Myocyte (in vitro differentiated cells): ENCODE data around the gene HOXA4. TPM values are rescaled to one million over a fixed set of nuclear protein-coding genes. Genes with fewer than 3 reads are reported as not detected.

ENCODE experiments used
- DNase-seq: peaks from one replicate; pipeline ENCODE4 v3.0.0-alpha.2; 2012; ENCODE audit warnings: low read depth
- total RNA-seq: library from RNA; depleted of rRNA; stranded (reverse); fragments of >200 nt; gene quantifications from 2 replicates; pipeline ENCODE4 v1.2.3, GENCODE V29; 2014

The HOXA4 gene
- total RNA-seq, 1 donor from 2014 or later = 5.0 TPM

DNA sequence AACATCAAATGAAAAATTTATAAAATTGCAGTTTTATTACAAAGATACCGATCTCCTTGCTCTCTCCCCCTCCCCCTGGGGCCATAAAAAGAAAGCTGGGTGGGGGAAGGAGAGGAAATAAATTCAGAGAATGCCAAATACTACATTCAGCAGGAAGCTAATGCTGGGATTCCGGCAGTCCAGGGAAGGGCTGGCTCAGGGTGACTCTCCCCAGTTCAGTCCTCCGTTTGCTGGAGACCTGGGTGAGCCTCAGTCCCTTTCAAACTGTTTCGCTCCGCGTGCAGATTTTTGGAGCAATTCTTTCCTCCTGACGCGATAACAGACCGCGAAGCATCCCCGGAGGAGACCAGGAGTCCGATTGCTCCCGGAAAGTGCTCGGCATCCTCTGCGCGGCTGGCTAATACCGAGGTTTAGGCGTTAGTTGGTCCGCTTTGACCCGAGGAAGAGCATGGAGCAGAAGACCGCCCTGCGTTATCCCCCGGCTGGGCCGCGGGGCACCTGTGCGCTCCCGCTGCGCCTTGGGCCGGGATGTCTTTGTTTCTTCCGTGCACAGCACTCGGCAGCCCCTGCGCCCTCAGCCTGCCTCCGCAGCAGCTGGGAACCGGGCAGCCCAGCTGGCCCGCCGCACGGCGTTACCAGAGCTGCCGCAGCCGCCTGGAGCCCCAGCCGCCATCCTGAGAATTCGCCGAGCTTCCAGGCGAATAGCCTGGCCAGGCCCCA is 24.2 kb downstream of the HOXA4 start:
- peak; percentile 89 for DNase-seq

- DNase-seq = no peak
Observed at GRCh38 chr7:27105301-27106031, 25.1 kb downstream of the HOXA4 start.

DNA sequence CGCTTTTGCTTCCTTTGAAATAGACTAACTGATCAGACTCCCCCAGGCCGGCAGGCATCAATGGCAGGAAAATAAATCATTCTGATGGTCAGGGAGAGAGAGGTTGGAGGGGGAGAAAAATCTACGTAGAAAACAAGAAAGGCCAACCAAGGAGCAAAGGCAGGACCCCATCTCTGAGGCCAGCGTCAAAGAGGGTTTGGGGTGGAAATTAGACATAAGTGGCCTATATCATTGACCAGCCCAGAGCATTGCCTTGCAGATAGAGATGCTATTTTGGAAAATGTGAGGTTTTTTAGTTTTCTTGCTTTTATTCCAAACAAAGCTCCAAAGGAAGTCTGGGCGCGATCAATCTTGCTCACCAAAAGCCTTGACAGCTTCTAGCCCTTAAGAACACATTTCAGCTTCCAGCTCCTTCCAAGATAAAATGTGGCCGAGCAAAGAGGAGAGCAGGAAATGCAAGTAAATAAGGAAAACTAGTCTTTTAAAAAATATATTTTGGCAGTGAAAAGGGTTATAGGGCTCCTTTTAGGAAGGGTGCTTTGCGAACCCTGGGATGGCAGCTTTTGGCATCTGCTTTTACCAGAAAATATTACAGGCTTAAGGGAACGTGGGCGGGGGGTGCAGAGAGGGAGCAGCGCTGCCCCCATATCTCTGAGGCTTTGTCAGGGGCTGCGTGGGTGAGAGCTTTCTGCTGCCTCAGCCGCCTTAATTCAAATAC is 26.1 kb downstream of the HOXA4 start:
- no peak for DNase-seq

DNA sequence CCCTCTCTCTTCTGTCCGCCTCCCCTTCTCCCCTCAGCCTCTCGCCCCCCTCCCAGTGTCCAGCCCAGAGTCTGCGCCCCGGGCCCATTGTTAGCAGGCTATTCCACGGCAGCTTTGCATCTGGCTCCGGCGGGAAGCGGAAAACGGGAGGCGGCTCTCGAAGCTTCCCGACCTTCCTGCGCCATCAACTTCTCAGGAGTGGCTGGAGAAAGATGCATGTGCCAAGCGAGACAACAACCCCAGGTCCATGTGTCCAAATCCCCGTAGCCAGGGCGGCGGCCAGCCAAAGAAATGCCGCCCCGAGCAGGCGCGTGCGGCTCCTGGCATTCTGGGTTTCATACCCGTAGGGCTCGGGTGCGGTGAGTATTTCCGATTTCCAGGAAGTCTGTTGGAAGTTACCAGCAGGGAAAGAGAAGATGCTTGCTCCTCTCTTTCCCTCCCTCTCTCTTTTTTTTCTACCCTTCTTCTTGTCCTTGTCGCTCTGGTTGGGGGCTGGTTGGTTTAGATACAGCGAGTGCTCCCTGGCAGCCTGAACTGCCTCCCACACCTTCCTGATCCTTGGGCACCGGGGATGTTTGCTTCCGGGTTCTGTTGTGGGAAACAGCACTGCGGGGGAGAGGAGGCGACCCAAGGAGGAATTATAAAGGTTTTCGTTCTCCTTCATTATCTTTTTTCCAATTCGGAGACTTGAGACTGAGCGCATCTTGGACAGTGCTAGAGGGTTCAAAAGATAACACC is 26.9 kb downstream of the HOXA4 start:
- no peak for DNase-seq

DNA sequence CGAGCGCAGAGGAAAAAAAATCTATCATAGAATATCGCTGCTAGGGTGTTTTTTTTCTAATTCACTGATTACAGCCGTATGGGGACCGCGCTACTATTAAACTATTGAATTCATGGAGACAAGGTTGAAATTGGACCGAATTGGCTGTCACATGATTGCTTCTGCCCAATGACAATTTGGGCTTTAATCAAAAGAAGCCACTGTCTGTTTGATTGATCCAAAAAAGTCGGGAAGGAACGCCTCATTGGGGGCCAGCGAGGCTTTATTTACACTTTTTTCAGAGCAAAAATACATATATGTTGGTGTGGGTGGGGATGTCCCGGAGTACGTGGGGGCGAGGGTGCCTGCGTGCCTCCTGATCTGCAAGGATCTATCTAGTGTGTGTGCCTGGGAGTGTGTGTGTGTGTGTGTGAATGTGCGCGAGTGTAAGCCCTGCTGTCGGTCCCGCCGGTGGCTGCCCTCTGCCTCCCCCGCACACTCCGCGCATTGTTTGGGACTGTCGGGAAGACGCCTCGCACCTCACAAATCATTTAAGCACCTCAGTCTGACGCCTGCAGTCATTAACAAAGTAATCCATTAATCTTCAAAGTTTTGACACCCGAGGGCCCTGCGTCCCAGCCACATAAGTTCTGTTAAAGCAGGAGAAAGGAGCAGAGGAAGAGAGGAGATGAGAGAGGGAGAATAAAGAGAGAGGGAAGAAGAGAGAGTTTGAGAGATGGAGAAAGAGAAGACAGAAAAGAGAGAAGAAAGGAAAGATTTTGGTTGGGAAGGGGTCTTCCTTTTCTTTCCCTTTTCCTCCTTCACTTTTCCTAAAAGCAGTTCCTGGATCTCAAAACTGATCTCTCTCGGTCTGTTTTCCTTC is 27.7 kb downstream of the HOXA4 start, which contains the start of gene HOXA2:
Gene HOXA2 (minus strand): TSS at position 103 of the 862 bp plus-strand sequence. CDS start 183 bp downstream, outside the sequence.
- DNase-seq = no peak

DNA sequence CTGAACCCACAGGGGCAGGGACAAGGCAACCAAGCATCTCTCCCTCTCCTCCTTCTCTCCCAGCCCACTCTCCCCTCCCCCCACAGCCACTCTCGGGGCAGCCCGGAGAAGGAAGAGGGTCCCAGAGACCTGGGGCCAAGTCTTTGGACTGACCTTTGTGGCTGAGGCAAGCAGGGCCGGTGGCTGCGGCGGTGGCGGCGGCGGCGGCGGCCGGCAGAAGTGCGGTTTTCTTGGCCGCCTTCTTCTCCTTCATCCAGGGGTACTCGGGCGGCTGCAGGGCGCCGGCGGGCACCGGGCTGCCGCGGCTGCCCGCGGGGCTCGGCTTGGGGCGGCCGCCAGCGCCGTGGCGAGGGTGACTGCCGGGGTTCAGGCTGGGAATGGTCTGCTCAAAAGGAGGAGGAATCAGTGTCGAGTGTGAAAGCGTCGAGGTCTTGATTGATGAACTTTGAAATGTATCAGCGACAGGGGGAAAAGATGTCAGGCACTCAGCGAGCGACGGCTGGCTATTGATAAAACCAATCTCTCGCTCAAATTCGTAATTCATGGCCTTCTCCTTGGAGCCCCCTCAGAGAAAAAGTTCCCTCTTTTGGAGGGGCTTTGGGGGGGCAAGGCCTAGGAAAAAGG is 28.5 kb downstream of the HOXA4 start:
- no peak for DNase-seq

DNA sequence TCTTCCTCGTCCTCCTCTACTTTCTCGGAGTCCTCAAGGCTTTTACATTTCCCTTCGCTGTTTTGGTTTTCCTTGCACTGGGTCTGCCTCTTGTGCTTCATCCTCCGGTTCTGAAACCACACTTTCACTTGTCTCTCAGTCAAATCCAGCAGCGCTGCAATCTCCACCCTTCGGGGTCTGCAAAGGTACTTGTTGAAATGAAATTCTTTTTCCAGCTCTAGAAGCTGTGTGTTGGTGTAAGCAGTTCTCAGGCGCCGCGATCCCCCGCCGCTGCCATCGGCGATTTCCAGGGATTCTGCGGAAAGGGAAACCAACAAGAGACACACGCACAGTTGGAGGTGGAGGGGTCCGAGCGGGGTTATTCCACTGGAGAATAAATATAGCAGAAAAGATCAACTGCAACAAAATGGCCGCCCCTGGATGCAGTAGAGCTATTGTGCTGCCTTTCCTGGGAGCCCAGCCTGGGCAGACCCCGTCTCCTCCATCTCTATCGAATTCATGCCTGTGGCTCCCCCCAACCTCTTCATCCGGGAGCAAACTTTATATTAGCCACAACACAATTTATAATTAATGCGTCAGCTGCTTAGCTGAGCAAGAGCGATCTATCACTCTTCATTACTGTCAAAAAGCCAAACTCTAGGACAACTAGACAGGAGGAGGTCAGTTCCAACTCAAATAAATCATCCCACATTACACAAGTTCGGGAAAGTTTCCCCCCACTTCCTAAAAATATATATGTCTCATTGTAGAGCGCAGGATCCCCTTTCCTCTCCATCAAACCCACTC is 29.2 kb downstream of the HOXA4 start:
- DNase-seq = no peak

DNA sequence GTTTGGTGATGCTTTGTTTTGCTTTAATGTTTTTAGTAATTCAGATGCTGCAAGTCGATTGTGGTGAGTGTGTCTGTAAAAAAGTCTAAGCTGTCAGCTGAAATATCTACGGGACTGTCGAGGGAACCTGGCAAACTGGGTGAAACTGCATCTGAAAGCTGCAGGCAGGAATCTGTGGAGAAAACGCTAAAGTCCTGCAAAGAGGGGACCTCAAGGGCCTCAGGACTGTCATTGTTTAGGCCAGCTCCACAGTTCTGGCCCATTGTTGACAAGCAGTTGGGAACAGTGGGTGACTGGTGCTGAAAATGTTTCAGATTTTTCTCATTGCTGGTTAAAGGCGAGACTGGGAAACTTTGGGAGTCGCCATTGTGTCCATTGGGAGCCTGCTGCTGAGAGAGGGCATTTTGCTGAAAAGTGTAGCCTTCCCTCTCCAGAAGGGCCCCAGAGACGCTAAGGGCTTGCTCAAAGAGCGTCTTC is 29.8 kb downstream of the HOXA4 start:
- no peak for DNase-seq

DNA sequence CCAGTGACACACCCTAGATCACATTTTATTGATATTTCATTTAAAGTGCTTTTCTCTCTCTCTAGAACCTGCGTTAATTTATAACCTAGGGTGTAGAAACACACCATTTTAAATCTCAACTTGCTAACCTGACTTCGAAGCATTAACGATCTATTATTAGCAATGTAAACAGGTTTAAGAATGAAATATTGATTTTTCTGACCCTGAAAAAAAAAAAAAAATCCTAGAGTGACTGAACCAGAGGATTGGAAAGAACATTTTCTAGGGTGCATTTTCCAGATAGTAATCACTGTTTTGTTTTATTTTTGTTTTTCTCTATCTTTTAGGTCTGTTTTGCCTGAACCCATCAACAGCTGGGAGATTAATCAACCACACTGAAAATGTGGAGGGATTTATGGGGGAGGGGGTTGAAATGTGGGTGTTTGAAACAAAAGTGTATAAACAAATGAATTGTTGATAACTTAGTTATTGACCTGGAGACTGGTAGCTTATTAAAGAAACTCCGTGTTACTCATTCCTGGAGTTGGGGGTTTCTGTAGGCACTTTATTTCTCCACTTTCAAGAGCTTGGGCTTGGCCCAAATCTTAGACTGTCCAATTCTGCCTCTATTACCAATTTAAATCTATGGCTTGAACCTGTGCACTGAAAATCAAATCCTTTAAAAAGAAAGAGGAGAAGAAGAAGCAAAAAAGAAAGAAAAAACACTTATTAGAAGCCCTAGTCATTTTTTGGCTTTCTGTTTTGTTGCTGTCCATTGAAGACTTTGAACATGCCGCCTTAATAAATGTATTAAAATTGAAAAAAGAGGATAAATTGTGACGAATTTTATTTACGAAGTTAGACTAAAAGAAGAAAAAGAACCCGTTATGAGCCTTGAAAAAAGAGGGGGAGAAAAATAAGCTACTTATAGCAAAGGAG is 30.8 kb downstream of the HOXA4 start:
- no peak for DNase-seq

DNA sequence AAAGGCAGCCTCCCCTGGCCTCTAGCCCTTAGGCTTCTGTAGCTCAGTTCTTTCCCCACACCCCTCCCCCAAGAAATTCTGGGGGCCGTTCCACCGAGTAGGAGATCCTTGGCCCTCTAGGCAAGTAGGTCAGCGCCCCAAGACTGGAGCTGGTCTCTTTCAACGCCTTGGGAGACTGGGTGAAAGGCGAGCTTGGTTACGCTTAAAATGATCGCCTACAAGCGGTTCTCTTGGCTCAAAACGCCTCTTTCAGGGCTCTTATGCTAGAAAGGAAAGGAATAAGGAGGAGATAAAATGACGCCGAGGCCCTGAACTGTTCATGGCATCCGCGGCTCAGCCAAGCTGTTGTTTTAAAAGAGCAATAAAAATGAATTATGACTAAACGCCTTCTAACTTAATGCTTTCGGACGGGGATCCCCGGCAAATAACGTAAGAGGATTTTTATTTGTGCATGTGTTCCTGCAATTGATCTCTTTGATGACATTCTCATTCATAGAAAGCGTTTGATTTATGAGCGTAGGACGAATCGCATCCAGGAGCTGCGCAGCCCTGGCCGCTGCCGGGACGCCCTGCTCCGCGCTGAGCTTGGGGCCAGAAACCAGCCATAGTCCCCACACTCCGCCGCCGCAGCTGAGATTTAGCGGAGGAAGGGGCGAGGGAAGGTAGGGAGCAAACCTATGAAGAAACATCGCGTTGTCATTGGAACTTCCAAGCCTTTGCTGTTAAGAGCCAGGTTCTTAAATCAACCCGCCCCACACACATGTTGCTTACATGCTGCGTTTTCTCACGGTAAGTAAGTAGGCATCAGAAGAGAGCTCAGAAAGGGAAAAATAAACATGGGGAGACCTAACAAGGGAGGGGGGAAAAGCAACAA is 31.7 kb downstream of the HOXA4 start:
- DNase-seq = no peak

GRCh38 chr7:27097686-27098577 is 32.6 kb downstream of the HOXA4 start:
- DNase-seq = peak; percentile 71

DNA sequence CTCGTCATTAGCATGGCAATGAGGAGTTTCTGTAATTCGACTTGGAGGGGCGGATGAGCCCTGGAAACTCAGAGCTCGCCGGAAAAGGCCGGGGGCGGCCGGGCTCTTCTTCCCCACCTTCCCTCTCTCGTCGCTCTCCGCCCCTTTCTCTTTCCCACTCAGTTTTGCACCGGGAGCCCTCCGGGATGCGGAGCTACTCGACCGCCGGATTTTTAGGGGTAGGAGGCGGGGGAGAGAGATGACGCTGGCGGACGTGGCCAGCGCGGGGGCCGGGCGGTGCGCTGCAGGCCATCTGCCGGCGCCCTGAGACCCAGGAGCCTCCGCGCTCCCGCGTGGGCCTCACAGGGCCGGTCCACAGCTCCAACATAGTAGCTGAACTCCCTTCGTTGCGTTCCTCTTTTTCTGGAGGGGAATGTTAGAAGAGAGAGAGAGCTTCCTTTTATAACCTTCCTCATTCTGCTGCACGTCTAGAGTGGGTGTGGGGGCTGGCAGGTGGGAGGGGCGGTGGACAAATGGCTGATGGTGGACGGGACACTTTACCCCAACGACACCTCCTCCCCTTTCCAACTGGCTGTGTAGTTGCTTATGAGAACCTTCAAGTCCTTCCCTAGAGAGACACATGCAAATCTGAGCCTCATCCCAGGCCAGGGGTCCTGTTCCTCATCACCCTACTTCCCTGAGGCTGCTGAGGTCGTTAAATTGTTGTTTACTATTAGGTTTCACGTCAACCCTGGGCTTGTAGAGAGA is 33.6 kb downstream of the HOXA4 start:
- DNase-seq = peak; percentile 76

GRCh38 chr7:27095897-27096767 is 34.4 kb downstream of the HOXA4 start, which contains the start of gene HOXA1:
TSS of gene HOXA1 (minus strand) at chr7:27096000. CDS start at chr7:27095912, 88 bp downstream.
- DNase-seq = peak; percentile 96
